Lung (tissue), 13 donors: ENCODE data around the gene ZNF484. TPM values are rescaled to one million over a fixed set of nuclear protein-coding genes. Genes with fewer than 3 reads are reported as not detected.
"Not testable (repeated sequence)": the region's sequence is repeated elsewhere in the genome, so short reads cannot be mapped to it uniquely, and the experiment has no call there.

ENCODE experiments used
- ATAC-seq: fragments of 200-7000 bp; cut with Tn5 transposase; one replicate; pipeline ENCODE4 v1.9.1; 2020; ENCODE audit warnings: moderate number of reproducible peaks; ENCODE audit not compliant: insufficient read depth, low FRiP score
- DNase-seq, 3 donors: peaks; one replicate each; pipeline ENCODE4 v3.0.0-alpha.2; 2013 to 2017
- H3K27ac ChIP-seq, 2 donors: one replicate each; pipeline ENCODE4 v1.5.1; 2013; ENCODE audit warnings: mild to moderate bottlenecking in 2 of 2, moderate library complexity in 2 of 2, control low read depth in 1 of 2, inconsistent platforms in 1 of 2, low read depth in 1 of 2, low read length in 1 of 2
- H3K27me3 ChIP-seq, 3 donors: one replicate each; pipeline ENCODE4 v1.5.1; 2013; ENCODE audit warnings: low read length in 2 of 3; ENCODE audit not compliant: control insufficient read depth in 3 of 3, insufficient read depth in 3 of 3
- H3K36me3 ChIP-seq, 4 donors: one replicate each; pipeline ENCODE4 v1.5.1; 2013; ENCODE audit warnings: low read length in 4 of 4, mild to moderate bottlenecking in 1 of 4, moderate library complexity in 1 of 4; ENCODE audit not compliant: control insufficient read depth in 4 of 4, insufficient read depth in 4 of 4
- H3K4me1 ChIP-seq, 5 donors: one replicate each; pipeline ENCODE4 v1.5.1; 2013; ENCODE audit warnings: low read length in 5 of 5, mild to moderate bottlenecking in 2 of 5, moderate library complexity in 1 of 5; ENCODE audit not compliant: control insufficient read depth in 5 of 5, insufficient read depth in 5 of 5
- H3K4me3 ChIP-seq: one replicate; pipeline ENCODE4 v1.5.1; 2013; ENCODE audit warnings: mild to moderate bottlenecking, control low read depth, moderate library complexity
- H3K9ac ChIP-seq, 2 donors: one replicate each; pipeline ENCODE4 v1.5.1; 2013; ENCODE audit warnings: low read length in 2 of 2, control low read depth in 1 of 2; ENCODE audit not compliant: insufficient read depth in 1 of 2
- H3K9me3 ChIP-seq, 4 donors: one replicate each; pipeline ENCODE4 v1.5.1; 2013; ENCODE audit warnings: low read length in 3 of 4, mild to moderate bottlenecking in 1 of 4, moderate library complexity in 1 of 4; ENCODE audit not compliant: control insufficient read depth in 4 of 4, insufficient read depth in 3 of 4
- WGBS, 2 donors: extraction: QIAGEN DNeasy Blood & Tissue Kit; methylation state at CpG; one replicate each; pipeline ENCODE4 v1.1.7; 2013; 5-methylcytosine and 5-hydroxymethylcytosine counted together
- polyA plus RNA-seq, 2 donors: library from polyadenylated mRNA; stranded (reverse); fragments of 200-250 nt; gene quantifications; one replicate each; pipeline ENCODE4 v1.2.1, GENCODE V29; 2013
- small RNA-seq: library from RNA; depleted of rRNA; stranded (forward); fragments of <200 nt; gene quantifications from one replicate; pipeline ENCODE3, GENCODE V24; 2014; ENCODE audit warnings: low replicate concordance
- total RNA-seq, 2 donors: library from RNA; depleted of rRNA in 1 of 2; stranded (reverse); fragments of >200 nt in 1 of 2; gene quantifications; one replicate each; pipeline ENCODE4 v1.2.1, GENCODE V29; 2014 to 2021
- TF ChIP-seq, protein P1 (sequence below): IDR thresholded peaks from 2 replicates; pipeline ENCODE4 v1.5.1; 2012; ENCODE audit warnings: mild to moderate bottlenecking; ENCODE audit errors: control extremely low read depth, extremely low read depth
- donor health status: control.
- donor health status: control.
- donor health status: Bipolar disorder and iron deficiency.
- donor health status: healthy.
- donor health status: DM: yes; HTN: yes; CAD: no.

Gene ZNF484
- total and polyA plus RNA-seq, 4 donors, result 1.4 to 27.8 (median 5.1) TPM

DNA sequence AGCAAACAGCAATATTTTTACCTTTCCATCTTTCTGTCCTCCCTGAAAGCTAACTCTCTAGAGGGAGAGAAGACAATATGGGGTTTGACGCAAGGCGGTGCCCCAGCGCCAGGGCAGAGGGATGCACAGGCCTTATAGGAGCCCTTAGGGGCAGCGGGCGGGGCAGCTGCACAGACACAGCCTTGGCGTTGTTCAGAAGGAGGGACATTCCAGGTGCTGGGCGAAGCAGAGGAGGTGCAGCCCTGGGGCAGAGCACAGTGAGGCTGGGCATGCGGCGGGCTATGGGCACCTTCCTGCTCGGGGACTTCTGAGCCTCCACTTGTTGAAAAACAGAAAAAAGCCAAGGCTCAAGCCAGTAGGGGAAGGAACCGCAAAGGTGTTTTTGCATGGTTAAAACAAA, 79.5 kb downstream of the ZNF484 start:
- no peak overlapping the region for H3K4me3 ChIP-seq
- H3K9me3 ChIP-seq, result no peaks in the 10 kb centered on the region
- no peak overlapping the region for H3K9ac ChIP-seq
- no peak overlapping the region for H3K27ac ChIP-seq
- H3K36me3 ChIP-seq, result no peaks in the 10 kb centered on the region
- 91 to 94% methylated on average over 11 of the region's 11 CpGs for WGBS, 2 donors
- ATAC-seq, result no peak
- TF ChIP-seq, protein P1, sequence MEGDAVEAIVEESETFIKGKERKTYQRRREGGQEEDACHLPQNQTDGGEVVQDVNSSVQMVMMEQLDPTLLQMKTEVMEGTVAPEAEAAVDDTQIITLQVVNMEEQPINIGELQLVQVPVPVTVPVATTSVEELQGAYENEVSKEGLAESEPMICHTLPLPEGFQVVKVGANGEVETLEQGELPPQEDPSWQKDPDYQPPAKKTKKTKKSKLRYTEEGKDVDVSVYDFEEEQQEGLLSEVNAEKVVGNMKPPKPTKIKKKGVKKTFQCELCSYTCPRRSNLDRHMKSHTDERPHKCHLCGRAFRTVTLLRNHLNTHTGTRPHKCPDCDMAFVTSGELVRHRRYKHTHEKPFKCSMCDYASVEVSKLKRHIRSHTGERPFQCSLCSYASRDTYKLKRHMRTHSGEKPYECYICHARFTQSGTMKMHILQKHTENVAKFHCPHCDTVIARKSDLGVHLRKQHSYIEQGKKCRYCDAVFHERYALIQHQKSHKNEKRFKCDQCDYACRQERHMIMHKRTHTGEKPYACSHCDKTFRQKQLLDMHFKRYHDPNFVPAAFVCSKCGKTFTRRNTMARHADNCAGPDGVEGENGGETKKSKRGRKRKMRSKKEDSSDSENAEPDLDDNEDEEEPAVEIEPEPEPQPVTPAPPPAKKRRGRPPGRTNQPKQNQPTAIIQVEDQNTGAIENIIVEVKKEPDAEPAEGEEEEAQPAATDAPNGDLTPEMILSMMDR, result no peak
- H3K27me3 ChIP-seq, result peaks cover 0 to 56% (median 43%) of the 10 kb centered on the region in 3 donors
- H3K4me1 ChIP-seq, result no peaks in the 10 kb centered on the region
- DNase-seq, result no peak

DNA sequence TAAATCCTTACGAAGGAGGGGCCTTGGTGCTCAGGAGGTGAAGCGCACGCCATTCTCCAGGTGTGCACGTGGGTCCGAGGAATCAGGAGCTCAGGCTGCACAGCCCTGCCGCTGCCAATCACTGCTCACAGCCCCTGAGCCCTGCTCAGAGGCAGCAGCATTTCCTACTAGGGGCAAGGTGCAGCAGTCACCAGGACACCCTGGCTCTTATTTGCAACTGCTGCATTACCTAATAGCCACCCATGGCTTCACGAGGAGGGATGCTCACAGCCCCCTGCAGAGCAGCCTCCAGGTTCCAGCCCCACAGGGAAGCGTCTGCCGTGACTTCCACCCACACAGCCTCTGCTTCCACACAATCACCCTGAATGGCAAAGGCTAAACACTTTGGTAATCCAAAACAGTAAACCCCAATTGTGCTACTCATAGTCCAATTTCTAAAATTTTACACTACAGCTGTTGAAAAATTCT, 81.5 kb downstream of the ZNF484 start:
- not testable (repeated sequence) for H3K9me3 ChIP-seq, DNase-seq, H3K27ac ChIP-seq, H3K36me3 ChIP-seq, H3K4me3 ChIP-seq, H3K9ac ChIP-seq, ATAC-seq, H3K4me1 ChIP-seq
- whole genome bisulfite sequencing, 2 donors, result 53 to 84% methylated on average over 9 of the region's 9 CpGs
- H3K27me3 ChIP-seq, result peaks cover 0 to 42% (median 34%) of the 10 kb centered on the region in 3 donors

DNA sequence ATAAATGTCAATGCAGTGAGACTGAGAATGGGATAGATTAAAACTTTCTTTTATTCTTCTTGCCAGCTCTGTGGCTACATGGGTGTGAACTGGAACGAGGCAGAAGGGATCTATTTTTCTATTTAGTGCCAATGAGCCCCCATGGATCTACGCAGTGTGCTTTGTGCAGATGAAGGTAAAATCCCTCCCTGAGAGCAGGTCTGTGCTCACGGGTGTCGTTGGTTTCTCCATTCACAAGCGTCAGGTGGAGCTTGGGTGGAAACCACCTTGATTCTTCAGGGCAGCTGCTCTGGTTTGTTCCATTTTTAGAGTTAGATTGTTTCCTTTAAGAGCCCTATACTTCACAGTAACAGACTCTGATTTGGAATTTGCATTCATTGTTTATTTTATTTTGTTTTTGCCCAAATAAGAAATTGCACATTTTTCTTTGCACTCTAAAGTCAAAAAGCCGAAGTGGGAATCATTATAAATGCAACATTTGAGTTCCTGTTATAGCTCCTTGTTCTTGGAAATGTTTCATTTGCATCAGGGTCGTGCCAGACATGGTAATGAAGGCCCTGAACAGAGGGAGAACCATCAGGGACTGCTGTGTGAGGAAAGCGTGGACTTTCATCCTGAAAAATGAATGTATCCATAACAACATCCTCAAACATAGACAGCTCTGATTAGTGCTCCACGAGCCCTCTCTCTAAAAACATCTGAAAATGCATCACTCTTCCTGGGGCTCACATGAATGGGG, 82.1 kb downstream of the ZNF484 start:
- Histone ChIP-seq H3K4me1 (no peaks in the 10 kb centered on the region), H3K9ac (no peak overlapping the region), H3K4me3 (no peak overlapping the region), H3K27me3 (peaks cover 0 to 41% (median 34%) of the 10 kb centered on the region in 3 donors), H3K9me3 (no peaks in the 10 kb centered on the region), H3K36me3 (no peaks in the 10 kb centered on the region), H3K27ac (no peak overlapping the region)
- DNase-seq (no peak), ATAC-seq (no peak)
- 55 to 83% methylated on average over 9 of the region's 9 CpGs for WGBS, 2 donors
- TF ChIP-seq, protein P1, result no peak

Small RNAs within 50 kb of the gene (small RNA-seq; reads per million reads assigned to genes)
- gene RNU6-714P, result not detected

Other genes starting within 250 kb of the ZNF484 start
- gene IPPK, start 207.9 kb downstream of the ZNF484 start, total RNA-seq, result 1 to 10 TPM; 6.7 to 6.9 TPM
- gene IPPK, start 207.9 kb downstream of the ZNF484 start, polyA plus RNA-seq, result 1 to 10 TPM; 6.0 to 9.6 TPM
- 10 to 100 TPM; 32.9 to 33.2 TPM for gene BICD2, start 113.2 kb downstream of the ZNF484 start, total RNA-seq
- 10 to 100 TPM; 13.8 to 20.0 TPM for gene BICD2, start 113.2 kb downstream of the ZNF484 start, polyA plus RNA-seq
- gene FGD3, start 69.5 kb upstream of the ZNF484 start, total RNA-seq, result 10 to 100 TPM; 10.8 to 24.3 TPM
- 10 to 100 TPM in 1 of 2 donors, 1 to 10 TPM in 1; 6.1 to 45.9 TPM for gene FGD3, start 69.5 kb upstream of the ZNF484 start, polyA plus RNA-seq
- 1 to 10 TPM; 3.8 to 6.4 TPM for gene SUSD3, start 180.7 kb upstream of the ZNF484 start, total RNA-seq
- 1 to 10 TPM; 2.0 to 9.7 TPM for gene SUSD3, start 180.7 kb upstream of the ZNF484 start, polyA plus RNA-seq
- 10 to 100 TPM; 31.1 to 44.1 TPM for gene CARD19, start 218.2 kb upstream of the ZNF484 start, total RNA-seq
- 10 to 100 TPM; 52.9 to 70.7 TPM for gene CARD19, start 218.2 kb upstream of the ZNF484 start, polyA plus RNA-seq